K562 (cell line): ENCODE results near the gene URB2. TPM values are rescaled to one million over a fixed set of nuclear protein-coding genes. Genes with fewer than 3 reads are reported as not detected.

Experiments
- AFF4 ChIP-seq: sonication (generic); formaldehyde crosslinking; IDR thresholded peaks from 2 replicates; pipeline ENCODE4 v1.8.0; 2023; ENCODE audit warnings: mild to moderate bottlenecking, missing genetic modification reagents
- ARID2 ChIP-seq: fragments of 450-650 bp; IDR thresholded peaks from 2 replicates; pipeline ENCODE4 v1.6.1; 2017; ENCODE audit warnings: antibody characterized with exemption, mild to moderate bottlenecking
- EP300 ChIP-seq: IDR thresholded peaks from 2 replicates; pipeline ENCODE4 v1.6.1; 2012; ENCODE audit warnings: low read length, improper control_type of control experiment
- ESRRA ChIP-seq: fragments of 450-650 bp; IDR thresholded peaks from 2 replicates; pipeline ENCODE4 v1.6.1; 2014; ENCODE audit warnings: low read depth, mild to moderate bottlenecking, moderate library complexity, borderline replicate concordance
- ETV1 ChIP-seq: fragments of 450-650 bp; conservative IDR thresholded peaks from 2 replicates; pipeline ENCODE4 v1.6.1; 2016; ENCODE audit warnings: missing genetic modification characterization, control low read depth, low read depth, missing compliant biosample characterization
- FOXK1 ChIP-seq: sonication (generic); formaldehyde crosslinking; IDR thresholded peaks from 2 replicates; pipeline ENCODE4 v1.8.0; 2022; ENCODE audit warnings: missing genetic modification reagents, mild to moderate bottlenecking, borderline replicate concordance
- MBD2 ChIP-seq: sonication (generic); IDR thresholded peaks from 2 replicates; pipeline ENCODE4 v1.6.1; 2016; ENCODE audit warnings: low read depth, borderline replicate concordance
- MEIS2 ChIP-seq: fragments of 450-650 bp; IDR thresholded peaks from 2 replicates; pipeline ENCODE4 v1.6.1; 2014; ENCODE audit warnings: mild to moderate bottlenecking; ENCODE audit not compliant: partially characterized antibody
- NR2C1 ChIP-seq, 2 experiments: fragments of 450-650 bp; IDR thresholded peaks; 2 replicates each; pipeline ENCODE4 v1.6.1; 2017; ENCODE audit warnings: mild to moderate bottlenecking in 2 of 2, antibody characterized with exemption in 1 of 2, inconsistent platforms in 1 of 2, missing compliant biosample characterization in 1 of 2, missing genetic modification characterization in 1 of 2
- PCBP1 ChIP-seq: fragments of 200-400 bp; formaldehyde crosslinking; IDR thresholded peaks from 2 replicates; pipeline ENCODE4 v1.6.1; 2018; ENCODE audit warnings: mild to moderate bottlenecking, low read depth, low read length; ENCODE audit not compliant: poor library complexity, severe bottlenecking
- SIRT6 ChIP-seq: IDR thresholded peaks from one replicate; pipeline ENCODE4 v1.6.1; 2012; ENCODE audit warnings: low read depth, mild to moderate bottlenecking, control low read depth, inconsistent platforms, low read length, moderate library complexity
- SMAD4 ChIP-seq: fragments of 250-450 bp; sonication (Bioruptor Pico); conservative IDR thresholded peaks from 2 replicates; pipeline ENCODE4 v1.8.0; 2021; ENCODE audit warnings: inconsistent platforms, mild to moderate bottlenecking, moderate library complexity
- SRSF7 ChIP-seq: fragments of 200-400 bp; formaldehyde crosslinking; optimal IDR thresholded peaks from 2 replicates; pipeline ENCODE3; 2017; ENCODE audit warnings: mild to moderate bottlenecking, low read depth, low read length
- VEZF1 ChIP-seq: fragments of 200-800 bp; sonication (Bioruptor generic); IDR thresholded peaks from 2 replicates; pipeline ENCODE4 v1.6.1; 2017; ENCODE audit warnings: missing genetic modification characterization, missing compliant biosample characterization
- ZBTB1 ChIP-seq: sonication (generic); formaldehyde crosslinking; IDR thresholded peaks from 2 replicates; pipeline ENCODE4 v1.8.1; 2023; ENCODE audit warnings: missing genetic modification reagents, low read depth, mild to moderate bottlenecking, borderline replicate concordance
- ZFP36 ChIP-seq: fragments of 150-350 bp; IDR thresholded peaks from 2 replicates; pipeline ENCODE4 v1.6.1; 2018; ENCODE audit warnings: low read length, low read depth; ENCODE audit not compliant: partially characterized antibody
- ZNF274 ChIP-seq: IDR thresholded peaks from 2 replicates; pipeline ENCODE4 v1.6.1; 2011; ENCODE audit warnings: low read depth, mild to moderate bottlenecking, low read length, moderate library complexity, borderline replicate concordance
- ZNF583 ChIP-seq: fragments of 250-450 bp; sonication (Bioruptor Pico); IDR thresholded peaks from 2 replicates; pipeline ENCODE4 v1.4.0; 2020
- ZSCAN32 ChIP-seq: fragments of 450-650 bp; formaldehyde crosslinking; IDR thresholded peaks from 2 replicates; pipeline ENCODE4 v1.4.0; 2020; ENCODE audit warnings: mild to moderate bottlenecking, moderate library complexity
- polyA plus RNA-seq, 8 experiments: library from polyadenylated mRNA; depleted of rRNA in 4 of 8; stranded (reverse) in 5 of 8; unstranded in 3 of 8; fragments of >200 nt; fragmentation: Nextera tagmentation in 2 of 8; fragmentation: Illumina TruSeq in 1 of 8; extraction: Ambion mirVana in 2 of 8; extraction: Trizol in 1 of 8; gene quantifications; 2 replicates each; pipeline versions ENCODE4 v1.2.1 to v1.2.3, GENCODE V29; 2011 to 2014; ENCODE audit warnings: inconsistent platforms in 1 of 8, missing spikeins in 1 of 8
- total RNA-seq, 7 experiments: library from RNA; depleted of rRNA in 6 of 7; stranded (reverse); fragments of >200 nt in 6 of 7; fragmentation: Illumina TruSeq in 2 of 7; extraction: Trizol in 2 of 7; gene quantifications; 2 replicates each; pipeline versions ENCODE4 v1.2.1 to v1.2.3, GENCODE V29; 2011 to 2021; ENCODE audit warnings: low replicate concordance in 1 of 7
- TF ChIP-seq, protein P1 (sequence below): IDR thresholded peaks from 2 replicates; pipeline ENCODE4 v1.6.1; 2016; ENCODE audit warnings: missing genetic modification characterization, missing compliant biosample characterization

URB2 gene
- total and polyA plus RNA-seq, 9 of the 15 experiments (the other 6 are each of a cell fraction or from before 2014, with no cell fraction given), result 2.8 to 28.3 (median 19.0) TPM

DNA sequence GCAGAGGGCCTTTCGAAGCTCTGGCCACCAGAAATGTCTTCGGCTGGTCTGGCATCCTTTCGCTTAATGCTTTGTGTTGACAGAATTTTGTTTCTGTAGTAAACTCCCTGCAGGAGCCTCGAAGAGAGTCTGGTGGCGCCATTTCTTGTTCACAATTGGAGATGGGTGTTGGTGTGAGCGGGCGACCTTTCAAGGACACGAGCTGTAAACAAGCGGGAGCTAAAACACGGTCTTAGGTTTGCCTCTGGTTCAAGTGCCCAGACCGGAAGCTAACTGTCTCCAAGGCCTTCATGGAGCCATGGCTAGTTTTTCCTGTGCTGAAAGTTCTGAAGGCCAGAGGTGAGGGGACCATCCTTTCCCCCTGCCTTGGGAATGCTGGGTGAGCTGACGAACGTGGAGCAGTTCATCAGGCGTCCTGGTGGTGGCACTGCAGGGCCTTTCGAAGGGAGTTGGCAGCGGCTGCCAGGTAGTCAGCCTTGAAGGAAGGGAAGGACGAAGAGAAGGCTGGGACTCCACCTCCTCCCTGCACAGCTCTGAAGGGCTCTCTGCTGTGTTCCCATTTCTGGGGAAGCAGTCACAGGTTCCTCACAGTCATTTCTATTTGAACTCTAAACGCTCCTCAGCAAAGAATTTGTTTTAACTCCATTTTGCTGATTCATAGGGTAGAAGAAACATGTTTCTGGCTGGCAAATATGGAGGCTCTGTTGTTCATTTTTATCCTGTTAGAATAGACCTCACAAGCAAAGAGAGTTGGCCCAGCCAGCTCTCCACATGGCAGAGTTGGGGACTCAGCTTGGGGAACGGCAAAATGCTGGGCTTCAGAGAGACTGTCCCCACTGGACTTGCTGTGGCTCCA, 35.2 kb downstream of the URB2 start (continued):
- TF ChIP-seq AFF4 (CRISPR knock-in tag) (0 out of 2 replicates have a peak, but pooled peaks have one; percentile 37), FOXK1 (CRISPR knock-in tag) (no peak), SIRT6 (no peak), VEZF1 (no peak), ZSCAN32 (CRISPR knock-in tag) (no peak), ZBTB1 (CRISPR knock-in tag) (no peak), SMAD4 (peak; percentile 40), EP300 (no peak), MBD2 (no peak), ARID2 (peak; percentile 77; the same call in 1 of the 2 replicates), ETV1 (tag) (no peak), ZFP36 (no peak), ZNF274 (no peak), PCBP1 (no peak), MEIS2 (no peak), ZNF583 (CRISPR knock-in tag) (no peak), NR2C1 (IDR thresholded peaks at IDR 0.05) (0 out of 2 replicates have a peak, but pooled peaks have one; percentile 22), NR2C1 (tag; IDR thresholded peaks at IDR 0.05) (no peak), ESRRA (peak; percentile 79), SRSF7 (no peak)
- TF ChIP-seq, protein P1, sequence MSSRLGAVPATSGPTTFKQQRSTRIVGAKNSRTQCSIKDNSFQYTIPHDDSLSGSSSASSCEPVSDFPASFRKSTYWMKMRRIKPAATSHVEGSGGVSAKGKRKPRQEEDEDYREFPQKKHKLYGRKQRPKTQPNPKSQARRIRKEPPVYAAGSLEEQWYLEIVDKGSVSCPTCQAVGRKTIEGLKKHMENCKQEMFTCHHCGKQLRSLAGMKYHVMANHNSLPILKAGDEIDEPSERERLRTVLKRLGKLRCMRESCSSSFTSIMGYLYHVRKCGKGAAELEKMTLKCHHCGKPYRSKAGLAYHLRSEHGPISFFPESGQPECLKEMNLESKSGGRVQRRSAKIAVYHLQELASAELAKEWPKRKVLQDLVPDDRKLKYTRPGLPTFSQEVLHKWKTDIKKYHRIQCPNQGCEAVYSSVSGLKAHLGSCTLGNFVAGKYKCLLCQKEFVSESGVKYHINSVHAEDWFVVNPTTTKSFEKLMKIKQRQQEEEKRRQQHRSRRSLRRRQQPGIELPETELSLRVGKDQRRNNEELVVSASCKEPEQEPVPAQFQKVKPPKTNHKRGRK (tag), result no peak
